GM18511 (cell line): ENCODE data around the gene CELSR3.

Source experiments
- ATAC-seq: cut with Tn5 transposase; IDR thresholded peaks from one replicate; pipeline ENCODE4 v1.9.1; 2021; ENCODE audit warnings: mild to moderate bottlenecking, moderate library complexity; ENCODE audit not compliant: unreplicated experiment

Gene CELSR3

GRCh38 chr3:48609088-48610005, 53.3 kb downstream of the CELSR3 start, which contains the start of gene UQCRC1:
TSS of gene UQCRC1 (minus strand) at chr3:48609646. CDS start at chr3:48609620, 26 bp downstream.
- ATAC-seq = peak; percentile 96

- no peak for ATAC-seq
Observed at GRCh38 chr3:48607519-48607918, 55.2 kb downstream of the CELSR3 start.

GRCh38 chr3:48601622-48601994, 61.1 kb downstream of the CELSR3 start:
- ATAC-seq = no peak

- ATAC-seq = no peak
Observed at GRCh38 chr3:48600711-48601621, 61.7 kb downstream of the CELSR3 start.

GRCh38 chr3:48599509-48600285, 63.0 kb downstream of the CELSR3 start:
- ATAC-seq = no peak

- ATAC-seq = no peak
Observed at GRCh38 chr3:48599077-48599501, 63.6 kb downstream of the CELSR3 start.

GRCh38 chr3:48598323-48599076, 64.2 kb downstream of the CELSR3 start:
- ATAC-seq = no peak

- no peak for ATAC-seq
Observed at GRCh38 chr3:48597408-48597800, 65.3 kb downstream of the CELSR3 start.

- no peak for ATAC-seq
Observed at GRCh38 chr3:48596676-48597407, 65.8 kb downstream of the CELSR3 start.

- ATAC-seq = no peak
Observed at GRCh38 chr3:48596157-48596556, 66.5 kb downstream of the CELSR3 start.

- ATAC-seq = no peak
Observed at GRCh38 chr3:48595526-48596121, 67.1 kb downstream of the CELSR3 start.

GRCh38 chr3:48595075-48595525, 67.6 kb downstream of the CELSR3 start, which contains the start of gene COL7A1:
TSS of gene COL7A1 (minus strand) at chr3:48595329. CDS start at chr3:48595159, 170 bp downstream.
- ATAC-seq = no peak

GRCh38 chr3:48594417-48595049, 68.2 kb downstream of the CELSR3 start:
- no peak for ATAC-seq

GRCh38 chr3:48593337-48593736, 69.3 kb downstream of the CELSR3 start:
- ATAC-seq = no peak

GRCh38 chr3:48592519-48593087, 70.1 kb downstream of the CELSR3 start:
- ATAC-seq = no peak

- ATAC-seq = no peak
Observed at GRCh38 chr3:48591886-48592518, 70.7 kb downstream of the CELSR3 start.

GRCh38 chr3:48591436-48591835, 71.2 kb downstream of the CELSR3 start:
- no peak for ATAC-seq
